GM21576 (cell line): ENCODE data around the gene COL16A1.

Experiments used
- ATAC-seq: cut with Tn5 transposase; IDR thresholded peaks from one replicate; pipeline ENCODE4 v1.9.1; 2021; ENCODE audit warnings: mild to moderate bottlenecking, moderate library complexity; ENCODE audit not compliant: unreplicated experiment

Gene COL16A1

GRCh38 chr1:31627301-31627929 is 76.4 kb downstream of the COL16A1 start:
- no peak for ATAC-seq

- ATAC-seq, result no peak
Measured at GRCh38 chr1:31626223-31627207, 77.3 kb downstream of the COL16A1 start.

GRCh38 chr1:31625561-31626222 is 78.1 kb downstream of the COL16A1 start:
- no peak for ATAC-seq

- ATAC-seq, result no peak
Measured at GRCh38 chr1:31624731-31625514, 78.9 kb downstream of the COL16A1 start.

GRCh38 chr1:31624309-31624708 is 79.5 kb downstream of the COL16A1 start:
- no peak for ATAC-seq

GRCh38 chr1:31623365-31623764 is 80.5 kb downstream of the COL16A1 start:
- ATAC-seq, result no peak

GRCh38 chr1:31621847-31622730 is 81.7 kb downstream of the COL16A1 start:
- no peak for ATAC-seq

GRCh38 chr1:31621498-31621820 is 82.4 kb downstream of the COL16A1 start:
- ATAC-seq, result no peak

GRCh38 chr1:31620631-31621497 is 83.0 kb downstream of the COL16A1 start:
- ATAC-seq, result no peak

GRCh38 chr1:31618916-31619846 is 84.6 kb downstream of the COL16A1 start:
- no peak for ATAC-seq

GRCh38 chr1:31617916-31618746 is 85.7 kb downstream of the COL16A1 start:
- ATAC-seq, result no peak

GRCh38 chr1:31617218-31617915 is 86.5 kb downstream of the COL16A1 start, which contains the start of gene HCRTR1:
TSS of gene HCRTR1 (plus strand) at chr1:31617689. CDS start at chr1:31619193, 1,504 bp downstream.
- ATAC-seq, result no peak

- ATAC-seq, result no peak
Measured at GRCh38 chr1:31615939-31616338, 87.9 kb downstream of the COL16A1 start.

GRCh38 chr1:31615414-31615813 is 88.4 kb downstream of the COL16A1 start:
- ATAC-seq, result no peak

GRCh38 chr1:31614414-31615005 is 89.3 kb downstream of the COL16A1 start:
- ATAC-seq, result no peak
